ENCODE data around the gene KAZN.
A peak's percentile ranks its signal among the peaks of the same experiment; 100 is the strongest.

The KAZN gene

GRCh38 chr1:15075175-15075574 lies 476.7 kb downstream of the KAZN start:
- no peak for DNase-seq

GRCh38 chr1:15075817-15076216 lies 477.3 kb downstream of the KAZN start:
- DNase-seq = no peak

GRCh38 chr1:15076807-15077206 lies 478.3 kb downstream of the KAZN start:
- no peak for DNase-seq

- no peak for DNase-seq
These were observed 478.9 kb downstream of the KAZN start for GRCh38 chr1:15077384-15077783.

GRCh38 chr1:15080328-15081007 lies 482.0 kb downstream of the KAZN start:
- no peak for DNase-seq

GRCh38 chr1:15081102-15081501 lies 482.6 kb downstream of the KAZN start:
- DNase-seq = no peak

GRCh38 chr1:15083578-15083977 lies 485.1 kb downstream of the KAZN start:
- DNase-seq = no peak

- DNase-seq = no peak
These were observed 489.9 kb downstream of the KAZN start for GRCh38 chr1:15088281-15088971.

GRCh38 chr1:15089258-15089992 lies 490.9 kb downstream of the KAZN start:
- no peak for DNase-seq

GRCh38 chr1:15090373-15090772 lies 491.9 kb downstream of the KAZN start:
- no peak for DNase-seq

GRCh38 chr1:15094056-15094455 lies 495.6 kb downstream of the KAZN start:
- DNase-seq = no peak

- DNase-seq = no peak
These were observed 496.4 kb downstream of the KAZN start for GRCh38 chr1:15094719-15095495.

- no peak for DNase-seq
These were observed 497.0 kb downstream of the KAZN start for GRCh38 chr1:15095496-15095875.

- no peak for DNase-seq
These were observed 497.8 kb downstream of the KAZN start for GRCh38 chr1:15096293-15096692.

- no peak for DNase-seq
These were observed 500.0 kb downstream of the KAZN start for GRCh38 chr1:15098176-15099125.

GRCh38 chr1:15099441-15100120 lies 501.1 kb downstream of the KAZN start:
- DNase-seq = no peak

- DNase-seq = peak; percentile 12
These were observed 501.8 kb downstream of the KAZN start for GRCh38 chr1:15100121-15100879.

GRCh38 chr1:15100880-15101760 lies 502.6 kb downstream of the KAZN start:
- no peak for DNase-seq

GRCh38 chr1:15101801-15102200 lies 503.3 kb downstream of the KAZN start:
- no peak for DNase-seq

- no peak for DNase-seq
These were observed 504.2 kb downstream of the KAZN start for GRCh38 chr1:15102646-15103045.
